ENCODE results near the gene TNRC6A. TPM values are rescaled to one million over a fixed set of nuclear protein-coding genes. Genes with fewer than 3 reads are reported as not detected.
"Not testable (repeated sequence)": the region's sequence is repeated elsewhere in the genome, so short reads cannot be mapped to it uniquely, and the experiment has no call there.

The TNRC6A gene
- total and polyA plus RNA-seq, 12 donors: 32.0 to 83.3 (median 54.0) TPM

GRCh38 chr16:24698308-24698707, 31.1 kb upstream of the TNRC6A start:
- 91 to 94% (median 93%) methylated on average over 5 of the region's 5 CpGs for WGBS, 4 donors
- intact Hi-C loops (cut with DNase I): loop anchor here (10.0 kb wide), 2 partner anchors 114 to 124 kb away; no protein-coding TSS in a partner anchor
- Histone ChIP-seq H3K27ac (no peak overlapping the region), H3K4me3 (no peak overlapping the region), H3K4me1 (replicated peaks in 1 of 2) (peaks cover 12 to 15% of the 10 kb centered on the region in 2 donors), H3K9me3 (replicated peaks in 1 of 3) (no peaks in the 10 kb centered on the region), H3K27me3 (no peaks in the 10 kb centered on the region), H3K36me3 (replicated peaks in 1 of 2) (no peaks in the 10 kb centered on the region)
- DNase-seq: no peak
- TF ChIP-seq POLR2A (IDR thresholded peaks at IDR 0.05) (no peak), CTCF (IDR thresholded peaks at IDR 0.05) (no peak)

- peaks cover 12 to 15% of the 10 kb centered on the region in 2 donors for H3K4me1 ChIP-seq (replicated peaks in 1 of 2)
- 89 to 96% (median 93%) methylated on average over 7 of the region's 7 CpGs for WGBS, 4 donors
- intact Hi-C loops (cut with DNase I): loop anchor here (10.0 kb wide), 2 partner anchors 114 to 124 kb away; no protein-coding TSS in a partner anchor
- H3K9me3 ChIP-seq (replicated peaks in 1 of 3): no peaks in the 10 kb centered on the region
- H3K27ac ChIP-seq: no peak overlapping the region
- no peaks in the 10 kb centered on the region for H3K36me3 ChIP-seq (replicated peaks in 1 of 2)
- H3K27me3 ChIP-seq: no peaks in the 10 kb centered on the region
- no peak for DNase-seq
- TF ChIP-seq POLR2A (IDR thresholded peaks at IDR 0.05): no peak
- TF ChIP-seq CTCF (IDR thresholded peaks at IDR 0.05): no peak
- no peak overlapping the region for H3K4me3 ChIP-seq
These were observed 30.2 kb upstream of the TNRC6A start for GRCh38 chr16:24699151-24699723.

GRCh38 chr16:24700549-24701392, 28.7 kb upstream of the TNRC6A start:
- Histone ChIP-seq H3K36me3 (replicated peaks in 1 of 2) (no peaks in the 10 kb centered on the region), H3K9me3 (replicated peaks in 1 of 3) (no peaks in the 10 kb centered on the region), H3K27ac (peak overlapping the region; percentile 39 to 87 (median 67)), H3K4me1 (replicated peaks in 1 of 2) (peaks cover 15 to 16% of the 10 kb centered on the region in 2 donors), H3K27me3 (no peaks in the 10 kb centered on the region), H3K4me3 (peak overlapping the region in 1 of 4 donors; percentile 11)
- intact Hi-C loops (cut with DNase I): loop anchor here in 1 of 2 donors (10.0 kb wide), 1 partner anchor 66 kb away; no protein-coding TSS in a partner anchor
- TF ChIP-seq CTCF (IDR thresholded peaks at IDR 0.05) (peak in 5 of 6 experiments; percentile 40 to 60 (median 48)), POLR2A (IDR thresholded peaks at IDR 0.05) (peak in 1 of 2 donors; percentile 58)
- WGBS, 4 donors: 51 to 57% (median 53%) methylated on average over 11 of the region's 11 CpGs
- DNase-seq: peak; percentile 80 to 94 (median 92)

GRCh38 chr16:24701521-24701951, 27.9 kb upstream of the TNRC6A start:
- 20 to 44% (median 31%) methylated on average over 5 of the region's 5 CpGs for WGBS, 4 donors
- intact Hi-C loops (cut with DNase I): loop anchor here in 1 of 2 donors (10.0 kb wide), 1 partner anchor 67 kb away; no protein-coding TSS in a partner anchor
- TF ChIP-seq CTCF (IDR thresholded peaks at IDR 0.05) (no peak), POLR2A (IDR thresholded peaks at IDR 0.05) (no peak)
- Histone ChIP-seq H3K27me3 (no peaks in the 10 kb centered on the region), H3K4me3 (peak overlapping the region in 1 of 4 donors; percentile 11), H3K36me3 (replicated peaks in 1 of 2) (no peaks in the 10 kb centered on the region), H3K4me1 (replicated peaks in 1 of 2) (peaks cover 15 to 22% of the 10 kb centered on the region in 2 donors), H3K27ac (peak overlapping the region; percentile 39 to 87 (median 67)), H3K9me3 (replicated peaks in 1 of 3) (no peaks in the 10 kb centered on the region)
- DNase-seq: peak in 5 of 7 donors; percentile 4 to 61 (median 40)

- H3K9me3 ChIP-seq (replicated peaks in 1 of 3); H3K27ac ChIP-seq; DNase-seq; H3K27me3 ChIP-seq; H3K36me3 ChIP-seq (replicated peaks in 1 of 2); H3K4me3 ChIP-seq; H3K4me1 ChIP-seq (replicated peaks in 1 of 2): not testable (repeated sequence)
- intact Hi-C loops (cut with DNase I): loop anchor here in 1 of 2 donors (10.0 kb wide), 1 partner anchor 73 kb away; no protein-coding TSS in a partner anchor
- WGBS, 4 donors: 65 to 76% (median 72%) methylated on average over 7 of the region's 7 CpGs
These were observed 21.7 kb upstream of the TNRC6A start for GRCh38 chr16:24707760-24708159.

Data from adrenal gland (tissue), 12 donors.